Measurements from ENCODE around the gene CXCL3.

- no peak for TF ChIP-seq FOXP2 (optimal IDR thresholded peaks at IDR 0.05; ENCODE audit: borderline replicate concordance, extremely low read depth, extremely low read length, insufficient read depth)
- TF ChIP-seq POLR2AphosphoS5 (IDR thresholded peaks at IDR 0.05; ENCODE audit: low read depth, low read length) = no peak
Observed at GRCh38 chr4:74081035-74081434, 42.5 kb upstream of the CXCL3 start.
